ENCODE measurements around the gene TSPAN9. TPM values are rescaled to one million over a fixed set of nuclear protein-coding genes. Genes with fewer than 3 reads are reported as not detected.
A peak's percentile ranks its signal among the peaks of the same experiment; 100 is the strongest.

The TSPAN9 gene
- total RNA-seq, 1 experiment from 2014 or later, result 35.5 TPM

DNA sequence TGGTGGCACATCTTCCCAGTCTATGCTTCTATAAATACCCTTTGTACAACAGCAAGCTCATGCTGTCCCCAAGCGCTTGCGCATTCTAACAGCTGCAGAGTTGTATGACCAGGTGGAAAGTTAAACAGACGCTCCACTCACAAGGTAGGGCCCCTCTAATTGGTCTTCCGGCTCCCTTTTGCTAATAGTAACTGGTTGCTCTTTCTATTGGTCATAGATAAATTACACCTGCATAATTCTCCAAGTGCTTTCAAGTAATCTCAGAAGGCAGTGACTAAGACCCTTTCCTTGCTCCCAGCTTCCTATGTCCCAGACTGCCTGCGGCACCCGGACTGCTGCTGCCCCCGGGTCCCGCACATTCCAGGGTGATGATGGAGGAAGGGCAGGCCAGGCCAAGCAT lies 6.1 kb upstream of the TSPAN9 start:
- H3K4me3 ChIP-seq (ENCODE audit: low read depth, low read length, poor library complexity, severe bottlenecking), result no peak overlapping the region
- H3K36me3 ChIP-seq (ENCODE audit: insufficient read depth, low read length, poor library complexity, severe bottlenecking), result no peaks in the 10 kb centered on the region
- POLR2A ChIA-PET (ENCODE audit: low non-redundant PET), result interaction anchor here (0.6 kb wide), 1 partner anchor 1280 kb away, joined by 4 read pairs; no protein-coding TSS in a partner anchor
- H3K9me3 ChIP-seq (ENCODE audit: low read depth, low read length, poor library complexity, severe bottlenecking), result no peaks in the 10 kb centered on the region
- CTCF ChIA-PET, result interaction anchor here (2.3 kb wide), 1 partner anchor 204 kb away, joined by 6 read pairs; no protein-coding TSS in a partner anchor
- peaks cover 5% of the 10 kb centered on the region for H3K4me1 ChIP-seq (ENCODE audit: insufficient read depth, low read length, poor library complexity, severe bottlenecking)
- BruUV-seq (replicated peaks), result no TSS peak
- H3K27me3 ChIP-seq (replicated peaks; ENCODE audit: insufficient read depth, low read depth, low read length, poor library complexity), result no peaks in the 10 kb centered on the region
- no peak for DNase-seq (ENCODE audit: low spot score)
- H3K27ac ChIP-seq (ENCODE audit: low read depth, low read length, poor library complexity, severe bottlenecking), result no peak overlapping the region
- no peak for TF ChIP-seq EZH2 (IDR thresholded peaks at IDR 0.05; ENCODE audit: borderline replicate concordance, low read depth, low read length, poor library complexity, severe bottlenecking)
- no peak for TF ChIP-seq CTCF (conservative IDR thresholded peaks at IDR 0.05; ENCODE audit: low read depth, low read length)
- intact Hi-C loops (cut with micrococcal nuclease; ENCODE audit: unreplicated experiment), result no loop called here

DNA sequence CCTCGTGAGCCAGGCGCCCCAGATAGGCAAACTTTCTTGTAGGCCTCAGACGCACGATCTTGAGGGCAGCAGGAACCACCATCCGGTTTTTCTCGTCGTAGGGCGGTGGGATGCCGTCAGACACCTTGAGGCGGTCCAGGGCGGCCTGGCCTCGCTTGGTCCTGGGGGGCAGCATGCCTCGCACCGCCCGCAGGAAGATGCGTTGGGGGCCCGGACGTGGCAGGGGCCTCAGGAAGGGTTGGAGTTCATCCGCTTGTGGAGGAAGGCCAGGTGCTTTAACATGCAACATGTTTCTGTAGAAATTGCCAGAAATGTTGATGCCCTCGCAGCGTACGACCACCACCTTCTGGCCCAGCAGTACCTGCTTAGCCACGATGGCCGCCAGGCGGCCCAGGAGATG lies 5.5 kb upstream of the TSPAN9 start:
- ChIA-PET CTCF (interaction anchor here (2.3 kb wide), 1 partner anchor 203 kb away, joined by 6 read pairs; no protein-coding TSS in a partner anchor), POLR2A (ENCODE audit: low non-redundant PET) (interaction anchor here (0.6 kb wide), 1 partner anchor 1279 kb away, joined by 4 read pairs; no protein-coding TSS in a partner anchor)
- H3K4me3 ChIP-seq (ENCODE audit: low read depth, low read length, poor library complexity, severe bottlenecking), result no peak overlapping the region
- H3K27me3 ChIP-seq (replicated peaks; ENCODE audit: insufficient read depth, low read depth, low read length, poor library complexity), result no peaks in the 10 kb centered on the region
- intact Hi-C loops (cut with micrococcal nuclease; ENCODE audit: unreplicated experiment), result no loop called here
- H3K36me3 ChIP-seq (ENCODE audit: insufficient read depth, low read length, poor library complexity, severe bottlenecking), result no peaks in the 10 kb centered on the region
- H3K9me3 ChIP-seq (ENCODE audit: low read depth, low read length, poor library complexity, severe bottlenecking), result no peaks in the 10 kb centered on the region
- no peak overlapping the region for H3K27ac ChIP-seq (ENCODE audit: low read depth, low read length, poor library complexity, severe bottlenecking)
- TF ChIP-seq EZH2 (IDR thresholded peaks at IDR 0.05; ENCODE audit: borderline replicate concordance, low read depth, low read length, poor library complexity, severe bottlenecking) (no peak), CTCF (conservative IDR thresholded peaks at IDR 0.05; ENCODE audit: low read depth, low read length) (no peak)
- peaks cover 8% of the 10 kb centered on the region for H3K4me1 ChIP-seq (ENCODE audit: insufficient read depth, low read length, poor library complexity, severe bottlenecking)
- DNase-seq (ENCODE audit: low spot score), result no peak
- BruUV-seq (replicated peaks), result no TSS peak

DNA sequence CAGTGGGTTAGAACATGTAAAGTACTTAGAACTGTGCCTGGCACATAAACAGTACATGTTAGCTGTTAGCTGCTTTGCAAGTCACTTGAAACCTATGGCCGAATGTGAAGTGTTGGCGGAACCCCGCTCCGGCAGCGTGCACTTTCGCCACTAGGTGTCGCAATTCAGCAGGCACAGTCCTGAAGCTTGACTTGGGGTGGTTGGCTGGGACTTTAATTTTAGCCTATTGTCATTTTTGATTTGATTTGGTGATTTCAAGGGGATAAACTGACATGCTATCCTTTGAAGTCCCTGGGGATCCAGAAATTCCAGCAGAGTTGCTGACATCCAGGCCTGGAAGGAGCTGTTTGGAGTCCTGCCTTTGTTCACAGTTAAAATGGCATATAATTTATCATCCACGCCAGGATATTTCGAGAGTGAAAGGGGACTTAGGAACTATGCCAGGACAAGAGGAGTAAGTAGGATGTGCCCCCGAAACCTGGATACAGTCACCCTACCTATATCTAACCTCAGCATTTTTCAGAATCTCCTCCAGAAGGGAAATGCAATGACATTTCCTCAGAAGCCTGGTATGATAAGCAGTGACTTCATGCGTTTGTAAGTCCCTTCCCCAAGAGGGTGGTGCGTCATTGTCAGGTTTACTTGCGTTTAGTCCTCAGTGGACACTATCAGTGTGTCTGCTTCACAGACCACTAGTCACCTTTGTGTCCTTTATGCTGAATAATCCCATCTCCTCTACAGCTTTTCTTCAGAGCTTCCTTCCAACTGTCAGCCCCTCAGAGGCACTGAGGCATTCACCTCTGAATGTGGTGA lies 3.5 kb upstream of the TSPAN9 start:
- peak; percentile 91 for DNase-seq (ENCODE audit: low spot score)
- H3K27me3 ChIP-seq (replicated peaks; ENCODE audit: insufficient read depth, low read depth, low read length, poor library complexity), result no peaks in the 10 kb centered on the region
- ChIA-PET POLR2A (ENCODE audit: low non-redundant PET) (no interaction called here), CTCF (interaction anchor here (0.5 to 1.5 kb wide), 9 partner anchors 9 to 1464 kb away, joined by 3 to 22 read pairs (median 4); a partner anchor contains a TSS)
- H3K4me3 ChIP-seq (ENCODE audit: low read depth, low read length, poor library complexity, severe bottlenecking), result no peak overlapping the region
- H3K36me3 ChIP-seq (ENCODE audit: insufficient read depth, low read length, poor library complexity, severe bottlenecking), result no peaks in the 10 kb centered on the region
- peak; percentile 99 for TF ChIP-seq CTCF (conservative IDR thresholded peaks at IDR 0.05; ENCODE audit: low read depth, low read length)
- TF ChIP-seq EZH2 (IDR thresholded peaks at IDR 0.05; ENCODE audit: borderline replicate concordance, low read depth, low read length, poor library complexity, severe bottlenecking), result no peak
- no peak overlapping the region for H3K27ac ChIP-seq (ENCODE audit: low read depth, low read length, poor library complexity, severe bottlenecking)
- H3K4me1 ChIP-seq (ENCODE audit: insufficient read depth, low read length, poor library complexity, severe bottlenecking), result peaks cover 13% of the 10 kb centered on the region
- intact Hi-C loops (cut with micrococcal nuclease; ENCODE audit: unreplicated experiment), result loop anchor here (1.0 kb wide), 1 partner anchor 202 kb away; no protein-coding TSS in a partner anchor
- BruUV-seq (replicated peaks), result no TSS peak
- H3K9me3 ChIP-seq (ENCODE audit: low read depth, low read length, poor library complexity, severe bottlenecking), result no peaks in the 10 kb centered on the region
